Central memory CD8-positive, alpha-beta T cell (primary cell): ENCODE results near the gene KY.

Experiments used
- ATAC-seq: fragments of 150-1000 bp; cut with Tn5 transposase; replicated peaks from 2 replicates; pipeline ENCODE4 v1.10.0; 2022; ENCODE audit warnings: mild to moderate bottlenecking, moderate FRiP score, moderate number of reproducible peaks; ENCODE audit not compliant: poor library complexity, severe bottlenecking; ENCODE audit errors: extremely low read depth
- DNase-seq, 2 donors: peaks; one replicate each; pipeline ENCODE4 v3.0.0; 2021; ENCODE audit warnings: low spot score in 2 of 2
- H3K27ac Mint-ChIP-seq: one replicate; pipeline ENCODE4 v1.8.0; 2022; ENCODE audit warnings: low read depth, mild to moderate bottlenecking, moderate library complexity, mixed read lengths
- H3K27me3 Mint-ChIP-seq: one replicate; pipeline ENCODE4 v1.8.0; 2022; ENCODE audit warnings: mixed read lengths
- H3K36me3 Mint-ChIP-seq: one replicate; pipeline ENCODE4 v1.8.0; 2022; ENCODE audit warnings: mild to moderate bottlenecking, moderate library complexity, mixed read lengths; ENCODE audit not compliant: insufficient read depth
- H3K4me1 Mint-ChIP-seq: one replicate; pipeline ENCODE4 v1.8.0; 2022; ENCODE audit warnings: mixed read lengths
- H3K4me3 Mint-ChIP-seq: one replicate; pipeline ENCODE4 v1.8.0; 2022; ENCODE audit warnings: mild to moderate bottlenecking, moderate library complexity, mixed read lengths
- H3K9me3 Mint-ChIP-seq: one replicate; pipeline ENCODE4 v1.8.0; 2022; ENCODE audit warnings: mixed read lengths

KY gene

GRCh38 chr3:134649106-134649705 is 1.6 kb downstream of the KY start:
- no peaks in the 10 kb centered on the region for H3K9me3 Mint-ChIP-seq
- H3K4me3 Mint-ChIP-seq = no peak overlapping the region
- no peak for ATAC-seq
- H3K27me3 Mint-ChIP-seq = peaks cover 10% of the 10 kb centered on the region
- H3K4me1 Mint-ChIP-seq = no peaks in the 10 kb centered on the region
- DNase-seq = no peak
- no peak overlapping the region for H3K27ac Mint-ChIP-seq
- no peaks in the 10 kb centered on the region for H3K36me3 Mint-ChIP-seq

GRCh38 chr3:134647902-134648760 is 2.7 kb downstream of the KY start:
- no peak for ATAC-seq

GRCh38 chr3:134646086-134646485 is 4.7 kb downstream of the KY start:
- H3K4me1 Mint-ChIP-seq = no peaks in the 10 kb centered on the region
- H3K9me3 Mint-ChIP-seq = no peaks in the 10 kb centered on the region
- H3K27me3 Mint-ChIP-seq = no peaks in the 10 kb centered on the region
- no peak for ATAC-seq
- no peak overlapping the region for H3K4me3 Mint-ChIP-seq
- no peaks in the 10 kb centered on the region for H3K36me3 Mint-ChIP-seq
- DNase-seq = no peak
- H3K27ac Mint-ChIP-seq = no peak overlapping the region

More at GRCh38 chr3:134647902-134648760, 2.7 kb downstream of the KY start:
- Mint-ChIP-seq H3K27me3 (no peaks in the 10 kb centered on the region), H3K4me3 (no peak overlapping the region), H3K36me3 (no peaks in the 10 kb centered on the region), H3K9me3 (no peaks in the 10 kb centered on the region), H3K27ac (no peak overlapping the region), H3K4me1 (no peaks in the 10 kb centered on the region)
- no peak for DNase-seq

- Mint-ChIP-seq H3K36me3 (no peaks in the 10 kb centered on the region), H3K27ac (no peak overlapping the region), H3K4me1 (no peaks in the 10 kb centered on the region), H3K9me3 (no peaks in the 10 kb centered on the region), H3K4me3 (no peak overlapping the region), H3K27me3 (no peaks in the 10 kb centered on the region)
- ATAC-seq = no peak
- no peak for DNase-seq
Measured at GRCh38 chr3:134645515-134645914, 5.3 kb downstream of the KY start.

GRCh38 chr3:134644731-134645514 is 5.9 kb downstream of the KY start:
- H3K27ac Mint-ChIP-seq = no peak overlapping the region
- H3K4me3 Mint-ChIP-seq = no peak overlapping the region
- ATAC-seq = no peak
- no peaks in the 10 kb centered on the region for H3K36me3 Mint-ChIP-seq
- no peaks in the 10 kb centered on the region for H3K9me3 Mint-ChIP-seq
- no peaks in the 10 kb centered on the region for H3K27me3 Mint-ChIP-seq
- no peaks in the 10 kb centered on the region for H3K4me1 Mint-ChIP-seq
- DNase-seq = no peak

- DNase-seq (no peak), ATAC-seq (no peak)
- H3K27me3 Mint-ChIP-seq = no peaks in the 10 kb centered on the region
- H3K36me3 Mint-ChIP-seq = no peaks in the 10 kb centered on the region
- no peak overlapping the region for H3K4me3 Mint-ChIP-seq
- H3K27ac Mint-ChIP-seq = no peak overlapping the region
- no peaks in the 10 kb centered on the region for H3K9me3 Mint-ChIP-seq
- H3K4me1 Mint-ChIP-seq = no peaks in the 10 kb centered on the region
Measured at GRCh38 chr3:134643150-134643675, 7.6 kb downstream of the KY start.

GRCh38 chr3:134642445-134643149 is 8.2 kb downstream of the KY start:
- H3K4me3 Mint-ChIP-seq = no peak overlapping the region
- DNase-seq = no peak

GRCh38 chr3:134641671-134642300 is 9.0 kb downstream of the KY start:
- H3K4me1 Mint-ChIP-seq = no peaks in the 10 kb centered on the region
- H3K27me3 Mint-ChIP-seq = no peaks in the 10 kb centered on the region
- no peaks in the 10 kb centered on the region for H3K9me3 Mint-ChIP-seq
- no peak overlapping the region for H3K27ac Mint-ChIP-seq
- no peak overlapping the region for H3K4me3 Mint-ChIP-seq
- ATAC-seq (no peak), DNase-seq (no peak)
- no peaks in the 10 kb centered on the region for H3K36me3 Mint-ChIP-seq

More at GRCh38 chr3:134642445-134643149, 8.2 kb downstream of the KY start:
- H3K9me3 Mint-ChIP-seq = no peaks in the 10 kb centered on the region
- no peak for ATAC-seq
- no peaks in the 10 kb centered on the region for H3K4me1 Mint-ChIP-seq
- no peaks in the 10 kb centered on the region for H3K27me3 Mint-ChIP-seq
- H3K27ac Mint-ChIP-seq = no peak overlapping the region
- H3K36me3 Mint-ChIP-seq = no peaks in the 10 kb centered on the region

- no peak for ATAC-seq
- H3K4me3 Mint-ChIP-seq = no peak overlapping the region
- H3K27ac Mint-ChIP-seq = no peak overlapping the region
- H3K27me3 Mint-ChIP-seq = no peaks in the 10 kb centered on the region
- H3K36me3 Mint-ChIP-seq = no peaks in the 10 kb centered on the region
- H3K4me1 Mint-ChIP-seq = no peaks in the 10 kb centered on the region
- H3K9me3 Mint-ChIP-seq = no peaks in the 10 kb centered on the region
- DNase-seq = no peak
Measured at GRCh38 chr3:134640872-134641470, 9.9 kb downstream of the KY start.

DNA sequence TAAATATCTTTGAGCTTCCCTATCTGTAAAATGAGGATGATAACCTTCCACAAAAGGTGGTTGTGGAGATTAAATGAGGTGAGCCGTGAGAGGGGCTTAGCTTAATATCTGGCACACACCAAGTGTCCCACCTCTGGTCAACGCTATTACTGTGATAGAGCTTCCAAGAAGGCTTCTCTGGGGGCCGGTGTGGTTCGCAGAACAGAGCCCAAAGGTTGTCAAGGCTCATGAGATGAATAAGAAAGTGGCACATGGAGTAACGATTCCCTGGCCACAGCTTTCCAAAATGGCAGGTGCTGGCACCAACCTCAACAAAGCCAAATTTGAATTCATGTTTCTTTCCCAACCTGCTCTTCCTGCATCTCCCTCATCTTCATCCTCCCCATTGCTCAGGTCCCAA is 10.4 kb downstream of the KY start:
- no peaks in the 10 kb centered on the region for H3K36me3 Mint-ChIP-seq
- H3K4me1 Mint-ChIP-seq = no peaks in the 10 kb centered on the region
- no peak overlapping the region for H3K27ac Mint-ChIP-seq
- H3K4me3 Mint-ChIP-seq = no peak overlapping the region
- ATAC-seq = no peak
- DNase-seq = no peak
- no peaks in the 10 kb centered on the region for H3K27me3 Mint-ChIP-seq
- H3K9me3 Mint-ChIP-seq = no peaks in the 10 kb centered on the region

GRCh38 chr3:134638385-134639030 is 12.3 kb downstream of the KY start:
- peaks cover 13% of the 10 kb centered on the region for H3K27me3 Mint-ChIP-seq
- no peak for DNase-seq
- H3K4me3 Mint-ChIP-seq = no peak overlapping the region
- no peak overlapping the region for H3K27ac Mint-ChIP-seq
- no peaks in the 10 kb centered on the region for H3K9me3 Mint-ChIP-seq
- no peak for ATAC-seq
- H3K4me1 Mint-ChIP-seq = no peaks in the 10 kb centered on the region
- H3K36me3 Mint-ChIP-seq = no peaks in the 10 kb centered on the region
